Mammary epithelial cell (primary cell): Measurements from ENCODE around the gene CYP2A7.

Experiments used
- EZH2 ChIP-seq: IDR thresholded peaks from 2 replicates; pipeline ENCODE4 v1.6.1; 2012; ENCODE audit warnings: low read length, inconsistent platforms, borderline replicate concordance
- TF ChIP-seq, protein P1 (sequence below), 2 donors: IDR thresholded peaks in 1 of 2; conservative IDR thresholded peaks in 1 of 2; 2 replicates each; pipeline ENCODE4 v1.5.1; 2011 to 2012; ENCODE audit warnings: inconsistent platforms in 2 of 2, low read length in 2 of 2, mild to moderate bottlenecking in 2 of 2, control low read depth in 1 of 2, low read depth in 1 of 2; ENCODE audit not compliant: insufficient read depth in 1 of 2; ENCODE audit errors: extremely low read depth in 1 of 2

DNA sequence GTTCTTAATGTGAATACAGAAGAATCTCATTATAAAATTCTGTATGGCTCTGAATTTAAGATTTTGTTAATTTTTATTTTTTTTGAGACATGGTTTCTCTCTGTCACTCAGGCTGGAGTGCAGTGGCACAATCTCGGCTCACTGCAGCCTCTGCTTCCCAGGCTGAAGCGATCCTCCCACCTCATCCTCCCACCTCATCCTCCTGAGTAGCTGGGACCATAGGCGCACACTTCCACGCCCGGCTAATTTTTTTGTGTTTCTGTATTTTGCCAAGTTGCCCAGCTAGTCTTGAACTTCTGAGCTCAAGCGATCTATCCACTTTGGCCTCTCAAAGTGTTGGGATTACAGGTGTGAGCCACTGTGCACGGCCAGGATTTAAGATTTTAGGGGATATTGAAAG lies 14.3 kb downstream of the CYP2A7 start:
- TF ChIP-seq EZH2: no peak
- TF ChIP-seq, protein P1, sequence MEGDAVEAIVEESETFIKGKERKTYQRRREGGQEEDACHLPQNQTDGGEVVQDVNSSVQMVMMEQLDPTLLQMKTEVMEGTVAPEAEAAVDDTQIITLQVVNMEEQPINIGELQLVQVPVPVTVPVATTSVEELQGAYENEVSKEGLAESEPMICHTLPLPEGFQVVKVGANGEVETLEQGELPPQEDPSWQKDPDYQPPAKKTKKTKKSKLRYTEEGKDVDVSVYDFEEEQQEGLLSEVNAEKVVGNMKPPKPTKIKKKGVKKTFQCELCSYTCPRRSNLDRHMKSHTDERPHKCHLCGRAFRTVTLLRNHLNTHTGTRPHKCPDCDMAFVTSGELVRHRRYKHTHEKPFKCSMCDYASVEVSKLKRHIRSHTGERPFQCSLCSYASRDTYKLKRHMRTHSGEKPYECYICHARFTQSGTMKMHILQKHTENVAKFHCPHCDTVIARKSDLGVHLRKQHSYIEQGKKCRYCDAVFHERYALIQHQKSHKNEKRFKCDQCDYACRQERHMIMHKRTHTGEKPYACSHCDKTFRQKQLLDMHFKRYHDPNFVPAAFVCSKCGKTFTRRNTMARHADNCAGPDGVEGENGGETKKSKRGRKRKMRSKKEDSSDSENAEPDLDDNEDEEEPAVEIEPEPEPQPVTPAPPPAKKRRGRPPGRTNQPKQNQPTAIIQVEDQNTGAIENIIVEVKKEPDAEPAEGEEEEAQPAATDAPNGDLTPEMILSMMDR (conservative IDR thresholded peaks at IDR 0.05 in 1 of 2, IDR thresholded peaks at IDR 0.05 in 1 of 2; ENCODE audit: extremely low read depth in 1 of 2, insufficient read depth in 1 of 2, low read depth in 1 of 2, low read length in 2 of 2): no peak
